GM10248 (cell line): ENCODE measurements around the gene CUBN.

Source experiments
- CTCF ChIA-PET: fragments of 300-600 bp; sonication (Branson Sonifier 250); formaldehyde crosslinking; extraction: SDS; loops from one replicate; lab custom pipeline; 2021; ENCODE audit warnings: antibody characterized with exemption; lab: Yijun Ruan, JAX
- POLR2A ChIA-PET: fragments of 350-650 bp; sonication (Branson Sonifier 250); formaldehyde crosslinking; extraction: SDS; loops from one replicate; lab custom pipeline; 2020; ENCODE audit warnings: antibody characterized with exemption; lab: Yijun Ruan, JAX
- DNase-seq: peaks from one replicate; pipeline ENCODE4 v3.0.0; 2012; ENCODE audit errors: extremely low spot score
- TF ChIP-seq, protein P1 (sequence below): IDR thresholded peaks from 2 replicates; pipeline ENCODE4 v1.5.1; 2012; ENCODE audit warnings: mild to moderate bottlenecking, low read depth; ENCODE audit errors: extremely low read depth, missing control alignments, control extremely low read depth

CUBN gene

DNA sequence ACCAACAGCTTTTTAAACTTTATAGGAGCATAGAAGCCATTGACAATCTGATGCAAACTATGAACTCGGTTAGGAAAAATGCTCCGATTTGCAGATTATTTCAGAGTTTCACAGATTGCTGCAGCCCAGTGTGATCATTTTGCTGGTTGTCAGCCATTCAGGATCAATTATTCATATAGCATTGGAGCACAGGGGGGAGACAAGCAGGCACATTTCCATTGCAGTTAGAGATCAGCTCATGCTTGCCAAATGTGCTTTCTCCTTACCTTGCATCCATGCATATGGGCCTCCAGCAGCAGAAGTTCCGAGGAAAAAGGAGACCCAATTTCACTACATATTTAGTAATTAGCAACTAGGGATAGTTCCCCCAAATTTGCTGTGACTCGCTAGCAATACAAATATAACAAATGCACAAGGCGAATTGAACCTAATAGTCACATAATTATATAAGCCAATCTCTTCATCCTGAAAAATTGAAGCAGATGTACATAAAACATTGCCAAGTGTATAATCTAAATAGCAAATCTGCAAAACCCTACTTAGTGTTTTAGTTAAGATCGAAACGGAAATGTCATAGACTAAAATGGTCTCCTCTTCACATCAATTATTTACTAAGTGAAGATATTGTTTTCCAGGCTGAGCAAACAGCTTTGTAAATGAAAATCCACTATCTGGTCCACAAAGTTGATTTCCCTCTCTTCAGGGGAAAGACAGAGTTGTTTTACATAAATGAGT is 262.9 kb downstream of the CUBN start:
- TF ChIP-seq, protein P1, sequence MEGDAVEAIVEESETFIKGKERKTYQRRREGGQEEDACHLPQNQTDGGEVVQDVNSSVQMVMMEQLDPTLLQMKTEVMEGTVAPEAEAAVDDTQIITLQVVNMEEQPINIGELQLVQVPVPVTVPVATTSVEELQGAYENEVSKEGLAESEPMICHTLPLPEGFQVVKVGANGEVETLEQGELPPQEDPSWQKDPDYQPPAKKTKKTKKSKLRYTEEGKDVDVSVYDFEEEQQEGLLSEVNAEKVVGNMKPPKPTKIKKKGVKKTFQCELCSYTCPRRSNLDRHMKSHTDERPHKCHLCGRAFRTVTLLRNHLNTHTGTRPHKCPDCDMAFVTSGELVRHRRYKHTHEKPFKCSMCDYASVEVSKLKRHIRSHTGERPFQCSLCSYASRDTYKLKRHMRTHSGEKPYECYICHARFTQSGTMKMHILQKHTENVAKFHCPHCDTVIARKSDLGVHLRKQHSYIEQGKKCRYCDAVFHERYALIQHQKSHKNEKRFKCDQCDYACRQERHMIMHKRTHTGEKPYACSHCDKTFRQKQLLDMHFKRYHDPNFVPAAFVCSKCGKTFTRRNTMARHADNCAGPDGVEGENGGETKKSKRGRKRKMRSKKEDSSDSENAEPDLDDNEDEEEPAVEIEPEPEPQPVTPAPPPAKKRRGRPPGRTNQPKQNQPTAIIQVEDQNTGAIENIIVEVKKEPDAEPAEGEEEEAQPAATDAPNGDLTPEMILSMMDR = no peak
- CTCF ChIA-PET = no interaction called here
- POLR2A ChIA-PET = no interaction called here
- no peak for DNase-seq

DNA sequence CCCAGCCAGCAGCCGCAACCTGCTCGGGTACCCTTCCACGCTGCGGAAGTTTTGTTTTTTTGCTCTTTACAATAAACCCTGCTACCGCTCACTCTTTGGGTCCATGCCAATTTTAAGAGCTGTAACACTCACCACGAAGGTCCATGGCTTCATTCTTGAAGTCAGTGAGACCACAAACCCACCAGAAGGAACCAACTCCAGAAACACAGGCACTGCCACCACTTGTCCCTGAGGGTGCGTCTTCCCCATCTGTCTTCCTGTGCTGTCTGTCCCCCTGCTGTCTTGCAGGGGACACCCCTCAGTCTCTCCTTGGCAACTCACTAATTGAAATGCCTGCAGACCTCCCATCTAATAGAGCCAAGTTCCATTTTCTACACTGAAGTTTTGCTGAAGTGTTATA is 263.8 kb downstream of the CUBN start:
- DNase-seq = no peak
- POLR2A ChIA-PET = no interaction called here
- TF ChIP-seq, protein P1 = no peak
- CTCF ChIA-PET = no interaction called here

DNA sequence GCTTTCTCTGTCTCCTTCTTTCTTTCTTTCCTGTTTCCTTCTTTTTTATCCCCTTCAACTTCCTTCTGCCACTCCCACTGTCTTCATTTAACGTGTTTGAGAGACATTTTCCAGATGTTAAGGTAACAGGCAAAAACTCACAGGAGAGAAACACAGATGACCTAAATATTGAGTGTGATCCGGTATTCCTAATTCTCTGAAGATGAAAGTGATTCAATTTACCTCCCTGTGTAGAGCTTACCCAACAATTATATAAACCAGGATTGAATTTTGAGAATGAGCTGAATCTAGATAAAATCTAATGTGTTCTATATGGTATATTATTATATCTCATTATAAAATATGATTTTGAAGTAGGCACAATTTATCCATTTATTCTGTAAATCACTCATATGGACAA is 265.8 kb downstream of the CUBN start:
- ChIA-PET CTCF (interaction anchor here (0.7 to 1.3 kb wide), 5 partner anchors 9 to 395 kb away, joined by 3 to 4 read pairs (median 3); no protein-coding TSS in a partner anchor), POLR2A (no interaction called here)
- TF ChIP-seq, protein P1 = no peak
- no peak for DNase-seq

DNA sequence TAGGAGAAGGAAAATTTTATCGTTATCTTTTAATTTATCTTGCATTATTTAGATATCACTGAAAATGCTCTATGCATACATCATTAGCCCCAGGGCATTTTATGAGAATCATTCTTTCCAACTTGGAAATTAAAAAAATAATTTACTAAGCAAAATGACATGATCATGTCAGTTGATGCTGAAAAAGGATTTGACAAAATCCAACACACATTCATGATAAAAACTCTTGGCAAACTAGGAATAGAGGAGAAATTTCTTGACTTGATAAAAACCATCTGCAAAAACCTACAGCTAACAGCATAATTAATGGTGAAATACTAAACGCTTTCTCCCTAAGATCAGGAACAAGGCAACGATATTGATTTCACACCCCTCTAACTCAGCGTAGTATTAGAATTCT is 272.2 kb downstream of the CUBN start:
- POLR2A ChIA-PET = no interaction called here
- DNase-seq = no peak
- CTCF ChIA-PET = interaction anchor here (1.4 to 2.6 kb wide), 3 partner anchors 11 to 30 kb away, joined by 5 to 7 read pairs (median 5); no protein-coding TSS in a partner anchor
- TF ChIP-seq, protein P1 = no peak

DNA sequence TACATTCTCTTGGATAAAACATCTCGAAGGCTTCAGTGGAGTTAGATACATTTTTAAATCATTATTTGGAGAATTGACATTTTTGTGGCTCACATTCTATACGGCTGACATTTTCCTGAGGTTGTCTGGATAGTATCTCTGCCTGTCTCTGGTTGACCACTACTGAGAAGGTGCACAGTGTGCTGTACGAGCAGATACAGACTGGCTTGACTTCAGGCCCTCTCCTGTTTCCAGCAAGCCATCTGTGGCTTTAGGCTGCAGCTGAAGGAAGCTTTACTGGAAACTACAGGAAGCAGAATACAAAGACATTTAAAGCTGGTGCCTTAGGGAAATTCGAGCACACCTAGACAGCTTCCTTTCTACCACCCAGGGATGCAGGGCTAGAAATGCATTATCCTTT is 273.0 kb downstream of the CUBN start:
- CTCF ChIA-PET = interaction anchor here (1.3 to 2.6 kb wide), 2 partner anchors 10 to 374 kb away, joined by 3 to 7 read pairs; no protein-coding TSS in a partner anchor
- POLR2A ChIA-PET = no interaction called here
- TF ChIP-seq, protein P1 = no peak
- no peak for DNase-seq

DNA sequence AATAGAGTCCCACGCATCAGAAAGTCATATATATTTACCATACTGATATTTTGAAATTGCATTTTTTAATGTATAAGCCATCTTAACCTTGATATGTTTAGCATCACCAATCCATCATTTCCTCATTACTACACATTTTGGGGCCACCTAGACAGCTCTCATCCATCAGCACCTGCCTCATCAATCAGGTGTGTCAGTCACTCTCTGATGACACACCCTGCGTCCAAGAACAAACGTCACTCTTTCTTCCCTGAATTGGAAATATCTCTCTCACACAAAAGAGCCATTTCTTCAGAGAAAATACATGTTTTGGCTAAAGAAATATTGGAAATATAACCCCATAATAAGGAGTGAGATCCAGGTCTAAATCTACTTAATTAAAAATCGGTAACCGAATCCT is 273.5 kb downstream of the CUBN start:
- POLR2A ChIA-PET = no interaction called here
- DNase-seq = no peak
- TF ChIP-seq, protein P1 = no peak
- CTCF ChIA-PET = interaction anchor here (0.7 to 2.6 kb wide), 3 partner anchors 9 to 374 kb away, joined by 3 to 7 read pairs (median 3); no protein-coding TSS in a partner anchor
